Measurements from ENCODE around the gene GRIK4.

GRIK4 gene

DNA sequence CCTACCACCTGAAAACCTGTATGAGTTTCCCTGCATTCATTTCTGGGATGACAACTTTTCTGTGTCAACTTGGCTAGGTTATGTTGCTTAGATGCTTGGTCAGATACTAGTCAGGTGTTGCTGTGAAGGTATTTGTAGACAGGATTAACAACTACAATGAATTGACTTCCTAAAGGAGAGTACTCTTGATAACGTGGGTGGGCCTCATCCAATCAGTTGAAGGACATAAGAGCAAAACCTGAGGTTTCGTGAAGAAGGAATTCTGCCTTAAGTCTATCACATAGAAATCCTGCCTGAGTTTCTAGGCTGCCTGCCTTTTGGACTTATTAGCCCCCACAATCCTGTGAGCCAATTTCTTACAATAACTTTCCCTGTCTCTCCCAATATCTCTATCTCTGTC is 431.2 kb downstream of the GRIK4 start:
- no peak for TF ChIP-seq GATA3 (IDR thresholded peaks at IDR 0.05; ENCODE audit: low read depth, low read length)
- no peak for TF ChIP-seq GATA2 (IDR thresholded peaks at IDR 0.05; ENCODE audit: low read depth, low read length)

DNA sequence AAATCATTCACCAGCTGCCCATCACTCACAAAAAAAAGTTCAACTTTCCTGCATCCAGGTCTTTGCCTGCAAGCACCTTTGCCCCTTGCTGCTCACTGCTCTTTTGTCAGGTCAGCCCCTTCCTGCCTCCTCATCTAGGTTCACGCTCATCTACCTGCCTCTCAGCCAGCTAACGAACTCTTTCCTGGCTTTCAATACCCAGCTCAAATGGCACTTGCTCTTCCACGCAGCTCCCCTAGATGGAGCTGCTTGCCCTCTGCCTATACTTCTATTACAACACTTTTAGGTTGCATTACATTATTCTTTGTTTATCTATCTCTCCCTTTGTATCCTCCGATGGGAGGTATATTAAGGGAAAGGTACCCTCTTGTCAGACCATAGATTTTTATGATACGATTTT is 433.5 kb downstream of the GRIK4 start:
- no peak for TF ChIP-seq GATA2 (IDR thresholded peaks at IDR 0.05; ENCODE audit: low read depth, low read length)

DNA sequence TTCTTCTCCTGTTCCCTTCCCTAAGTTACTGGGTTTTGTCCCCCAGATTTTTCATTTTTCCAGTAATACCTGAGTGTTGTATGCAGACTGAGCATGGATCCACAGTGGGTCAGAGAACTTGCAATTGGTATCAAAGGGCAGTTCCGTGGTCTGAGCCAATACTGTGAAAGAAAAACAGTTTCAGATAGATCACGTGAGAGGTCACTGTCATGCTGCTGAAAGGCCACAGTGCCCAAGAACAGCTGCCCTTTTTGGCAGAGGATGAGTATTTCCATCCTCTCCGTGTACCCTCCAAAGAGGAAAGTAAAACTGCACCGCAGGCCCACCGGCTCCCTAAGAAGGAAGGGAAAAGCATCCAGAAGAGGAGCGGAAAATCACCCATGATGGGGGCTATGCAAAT is 439.3 kb downstream of the GRIK4 start:
- no peak for TF ChIP-seq GATA2 (IDR thresholded peaks at IDR 0.05; ENCODE audit: low read depth, low read length)
- TF ChIP-seq GATA3 (IDR thresholded peaks at IDR 0.05; ENCODE audit: low read depth, low read length) = no peak

DNA sequence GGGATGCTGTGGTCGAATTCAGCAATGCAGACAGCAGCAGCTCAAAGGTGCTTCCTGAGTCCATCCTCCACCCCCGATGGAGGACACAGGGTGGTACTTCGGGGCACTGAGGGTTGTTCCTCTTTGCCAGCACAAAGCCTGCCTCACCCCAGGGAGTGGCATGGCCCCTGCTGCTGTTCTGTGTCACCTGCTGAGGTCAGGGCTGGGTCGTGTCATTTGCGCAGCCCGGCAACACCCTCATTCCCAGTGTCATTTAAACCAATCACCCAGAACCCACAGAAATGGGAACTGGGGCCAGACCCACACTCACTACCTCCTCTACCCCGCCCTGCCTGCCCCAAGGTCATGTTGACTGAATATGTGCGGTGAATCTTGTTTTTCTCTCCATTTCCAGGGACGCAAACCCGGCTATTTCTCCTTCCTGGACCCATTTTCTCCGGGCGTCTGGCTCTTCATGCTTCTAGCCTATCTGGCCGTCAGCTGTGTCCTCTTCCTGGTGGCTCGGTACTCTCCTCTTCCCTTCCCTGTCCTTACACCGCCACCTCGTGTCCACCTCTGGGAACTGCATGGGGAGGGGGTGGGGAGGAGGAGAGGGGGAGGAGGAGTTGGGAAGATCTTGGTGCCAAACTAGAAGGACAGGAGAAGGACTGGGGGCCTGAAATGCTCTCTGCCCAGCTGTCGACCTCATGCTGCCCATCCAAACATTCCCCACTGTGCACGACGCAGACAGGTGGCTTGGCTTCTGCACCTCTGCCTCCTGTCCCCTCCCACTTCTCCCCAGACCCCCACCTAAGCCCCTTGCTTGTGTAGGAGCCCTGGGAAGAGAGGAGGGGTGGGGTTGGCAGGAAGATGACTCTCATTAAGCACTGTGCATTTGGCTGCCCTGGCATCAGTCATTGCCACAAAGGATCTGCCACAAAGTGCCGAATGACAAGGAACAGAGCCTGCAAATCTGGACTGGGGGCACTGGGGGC is 441.2 kb downstream of the GRIK4 start:
- TF ChIP-seq GATA2 (IDR thresholded peaks at IDR 0.05; ENCODE audit: low read depth, low read length) (no peak), GATA3 (IDR thresholded peaks at IDR 0.05; ENCODE audit: low read depth, low read length) (no peak)

DNA sequence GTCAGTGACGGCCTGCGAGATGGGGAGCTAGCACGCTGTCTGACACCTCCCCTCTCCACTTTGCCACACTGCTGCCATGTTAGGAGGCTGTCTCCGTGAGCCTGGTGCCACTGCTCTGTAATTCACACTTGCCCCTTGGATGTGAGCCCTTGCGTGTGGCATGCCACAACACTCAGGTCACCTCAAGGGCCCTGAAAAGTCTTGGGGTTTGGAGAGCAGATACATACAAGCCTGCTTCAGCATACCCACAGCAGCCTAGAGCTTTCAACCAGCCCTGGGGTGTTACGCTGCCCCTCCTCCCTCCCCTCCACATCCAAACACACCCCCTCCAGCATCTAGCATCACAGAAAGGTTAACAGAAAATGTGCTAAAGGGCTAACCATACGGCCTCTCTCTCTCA is 442.8 kb downstream of the GRIK4 start:
- no peak for TF ChIP-seq GATA3 (IDR thresholded peaks at IDR 0.05; ENCODE audit: low read depth, low read length)
- no peak for TF ChIP-seq GATA2 (IDR thresholded peaks at IDR 0.05; ENCODE audit: low read depth, low read length)

DNA sequence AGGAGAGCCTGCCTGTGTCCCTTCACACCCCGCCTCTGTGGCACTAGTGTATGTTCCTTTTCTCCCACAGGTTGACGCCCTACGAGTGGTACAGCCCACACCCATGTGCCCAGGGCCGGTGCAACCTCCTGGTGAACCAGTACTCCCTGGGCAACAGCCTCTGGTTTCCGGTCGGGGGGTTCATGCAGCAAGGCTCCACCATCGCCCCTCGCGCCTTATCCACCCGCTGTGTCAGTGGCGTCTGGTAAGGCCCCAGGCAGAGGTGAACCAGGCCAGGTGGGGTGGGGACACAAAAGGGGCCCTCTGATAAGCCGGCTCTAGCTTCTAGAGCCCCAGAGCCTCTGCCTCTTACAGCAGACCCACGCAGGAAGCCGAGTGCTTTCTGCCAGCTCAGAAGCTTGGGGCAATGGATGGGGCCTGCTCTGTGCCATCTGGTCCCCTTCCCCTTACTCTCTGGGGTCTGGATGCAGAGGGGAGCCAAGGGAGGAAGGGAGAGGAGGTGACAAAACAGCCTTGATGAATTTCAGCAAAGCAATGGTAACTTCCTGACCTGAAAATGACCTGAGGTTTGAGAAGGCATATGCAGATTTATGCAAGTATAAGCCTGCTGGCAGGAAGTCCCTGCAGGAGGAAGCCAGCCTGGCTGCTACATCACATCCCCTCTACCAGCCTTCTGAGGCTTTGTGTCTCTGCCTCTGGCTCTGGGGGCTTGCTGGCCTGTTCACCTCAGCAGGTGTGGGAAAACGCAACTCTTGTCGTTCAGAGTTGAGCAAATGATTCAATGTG is 445.4 kb downstream of the GRIK4 start:
- TF ChIP-seq GATA3 (IDR thresholded peaks at IDR 0.05; ENCODE audit: low read depth, low read length) = no peak

DNA sequence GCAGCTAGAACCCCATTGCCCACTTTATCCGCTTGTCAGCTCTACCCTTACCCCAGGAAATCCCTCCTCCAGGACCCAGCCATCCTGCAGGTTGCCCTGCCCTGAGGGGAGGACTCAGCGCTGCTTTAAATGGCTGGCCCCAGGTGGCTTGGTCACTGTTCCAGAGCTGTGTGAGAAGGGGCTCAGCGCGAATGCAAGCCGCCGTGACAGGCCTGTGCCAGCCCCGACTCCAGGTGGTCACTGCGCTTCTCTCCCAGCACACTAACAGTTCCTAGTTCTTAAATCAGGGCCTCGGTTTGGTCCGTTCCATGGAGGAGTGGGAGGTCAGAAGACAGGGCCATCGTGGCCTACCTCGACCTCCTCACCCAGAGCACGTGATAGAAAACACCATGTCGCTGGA is 446.6 kb downstream of the GRIK4 start:
- TF ChIP-seq GATA3 (IDR thresholded peaks at IDR 0.05; ENCODE audit: low read depth, low read length) = no peak
- no peak for TF ChIP-seq GATA2 (IDR thresholded peaks at IDR 0.05; ENCODE audit: low read depth, low read length)

DNA sequence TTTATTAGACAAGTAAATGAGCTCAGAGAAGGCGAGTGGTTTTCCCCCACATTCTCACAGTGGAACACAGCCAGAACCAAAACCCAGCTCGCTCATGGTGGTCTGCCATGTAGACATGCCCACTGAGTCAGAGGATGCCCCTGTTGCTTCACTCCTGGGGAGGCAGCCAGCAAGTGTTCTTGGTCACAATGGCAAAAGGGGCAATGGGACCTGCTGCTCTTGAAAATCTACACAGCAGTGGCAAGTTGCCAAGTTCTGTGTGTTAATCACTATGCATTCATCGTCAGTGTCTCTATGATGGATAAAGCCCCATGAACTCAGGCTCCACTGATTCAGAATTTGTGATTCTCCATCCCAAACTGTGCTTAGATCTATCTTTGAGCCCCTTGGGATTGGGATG is 447.6 kb downstream of the GRIK4 start:
- TF ChIP-seq GATA2 (IDR thresholded peaks at IDR 0.05; ENCODE audit: low read depth, low read length) (no peak), GATA3 (IDR thresholded peaks at IDR 0.05; ENCODE audit: low read depth, low read length) (no peak)

DNA sequence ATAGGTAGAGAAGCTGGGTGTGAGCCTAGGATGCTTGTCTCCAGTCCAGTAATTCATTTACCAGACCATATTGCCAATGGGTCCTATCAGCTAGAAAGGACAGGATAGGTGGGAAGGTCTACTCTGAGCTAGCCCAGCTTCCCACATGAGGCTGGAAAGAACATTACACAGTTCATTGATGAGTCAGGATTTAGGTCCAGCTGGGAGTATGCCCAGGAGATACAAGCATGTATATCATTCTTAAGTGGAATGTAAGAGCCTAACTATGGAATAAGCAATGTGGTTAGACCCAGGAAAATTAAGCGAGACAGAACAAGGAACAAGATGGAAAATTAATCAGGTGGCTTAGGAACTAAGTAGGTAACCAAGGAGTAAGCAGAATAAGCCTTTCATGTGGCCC is 453.3 kb downstream of the GRIK4 start:
- TF ChIP-seq GATA2 (IDR thresholded peaks at IDR 0.05; ENCODE audit: low read depth, low read length) = no peak
- TF ChIP-seq GATA3 (IDR thresholded peaks at IDR 0.05; ENCODE audit: low read depth, low read length) = no peak

DNA sequence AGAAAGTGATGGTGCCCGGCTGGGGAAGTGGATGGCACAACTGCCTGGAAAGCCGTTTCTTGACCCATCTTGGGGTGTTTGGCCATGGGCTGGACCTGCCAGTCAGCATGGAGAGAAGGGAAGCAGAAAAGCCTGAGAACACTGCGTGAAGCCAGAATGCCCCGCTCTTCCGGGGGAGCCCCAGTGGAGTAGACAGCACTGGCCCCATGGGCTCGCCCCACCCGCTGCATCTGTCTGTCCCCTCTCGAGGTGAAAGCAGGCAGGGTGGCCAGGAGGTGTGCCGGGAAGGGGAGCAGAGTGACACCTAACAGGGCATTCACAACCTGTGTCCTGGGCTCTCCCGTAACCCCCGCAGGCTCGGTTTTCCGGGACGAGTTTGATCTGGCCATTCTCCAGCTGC is 455.3 kb downstream of the GRIK4 start:
- TF ChIP-seq GATA3 (IDR thresholded peaks at IDR 0.05; ENCODE audit: low read depth, low read length) (no peak), GATA2 (IDR thresholded peaks at IDR 0.05; ENCODE audit: low read depth, low read length) (no peak)

DNA sequence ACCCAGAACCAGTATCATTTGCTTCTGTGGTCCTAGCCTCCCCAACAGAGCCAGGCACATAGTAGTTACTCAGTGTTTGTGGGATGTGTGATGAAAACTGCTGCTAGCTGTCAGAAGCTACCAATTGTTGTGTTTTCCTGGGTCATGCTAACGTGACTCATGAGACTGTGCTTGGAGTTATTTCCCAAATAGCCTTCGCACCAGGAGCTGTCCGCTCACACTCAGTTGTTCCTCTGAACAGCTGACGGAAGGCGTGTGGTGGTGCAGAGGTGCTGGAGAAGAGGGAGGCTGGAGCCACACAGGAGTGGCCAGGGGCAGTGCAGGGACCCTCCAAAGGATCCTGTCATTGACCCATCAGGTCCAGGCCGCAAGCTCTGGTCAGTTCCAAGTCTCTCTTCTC is 458.4 kb downstream of the GRIK4 start:
- TF ChIP-seq GATA3 (IDR thresholded peaks at IDR 0.05; ENCODE audit: low read depth, low read length) (no peak), GATA2 (IDR thresholded peaks at IDR 0.05; ENCODE audit: low read depth, low read length) (no peak)

DNA sequence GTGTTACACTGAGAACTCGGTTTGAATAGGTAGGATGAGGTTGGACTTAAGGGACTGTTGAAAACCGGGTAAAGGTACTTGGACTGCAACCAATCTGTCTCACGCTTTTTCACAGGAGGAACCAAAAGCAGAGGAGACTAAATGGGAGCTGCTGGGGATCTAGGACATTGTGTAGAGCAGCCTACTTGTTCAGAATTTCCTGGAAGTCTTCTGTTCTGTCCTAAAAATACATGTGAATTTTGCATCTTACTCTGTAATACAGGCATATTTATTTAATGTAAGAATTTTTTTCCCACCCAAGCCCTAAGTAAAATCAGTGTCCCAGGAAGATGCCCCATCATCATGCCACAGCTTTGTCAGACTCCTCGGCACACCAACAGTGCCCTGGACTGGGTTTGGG is 460.3 kb downstream of the GRIK4 start:
- TF ChIP-seq GATA3 (IDR thresholded peaks at IDR 0.05; ENCODE audit: low read depth, low read length) (no peak), GATA2 (IDR thresholded peaks at IDR 0.05; ENCODE audit: low read depth, low read length) (no peak)

DNA sequence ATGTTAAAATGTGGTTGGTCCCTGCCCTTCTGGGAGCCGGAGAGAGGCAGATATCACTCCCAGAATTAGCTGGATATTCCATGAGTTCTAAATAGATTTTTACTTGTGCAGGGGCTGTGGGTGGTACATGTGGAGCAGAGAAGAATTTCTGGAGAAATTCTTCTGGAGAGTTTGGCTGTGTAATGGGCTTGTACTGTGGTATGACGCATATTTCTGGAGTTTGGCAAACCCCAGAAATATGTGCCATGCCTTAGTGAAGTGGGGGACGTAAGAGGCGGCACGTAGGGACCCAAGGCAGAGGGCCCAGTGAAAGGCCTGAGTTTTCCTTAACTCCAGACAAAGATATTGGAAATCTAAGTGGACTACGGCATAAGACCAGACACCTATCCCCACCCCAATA is 461.1 kb downstream of the GRIK4 start:
- TF ChIP-seq GATA2 (IDR thresholded peaks at IDR 0.05; ENCODE audit: low read depth, low read length) (no peak), GATA3 (IDR thresholded peaks at IDR 0.05; ENCODE audit: low read depth, low read length) (no peak)

DNA sequence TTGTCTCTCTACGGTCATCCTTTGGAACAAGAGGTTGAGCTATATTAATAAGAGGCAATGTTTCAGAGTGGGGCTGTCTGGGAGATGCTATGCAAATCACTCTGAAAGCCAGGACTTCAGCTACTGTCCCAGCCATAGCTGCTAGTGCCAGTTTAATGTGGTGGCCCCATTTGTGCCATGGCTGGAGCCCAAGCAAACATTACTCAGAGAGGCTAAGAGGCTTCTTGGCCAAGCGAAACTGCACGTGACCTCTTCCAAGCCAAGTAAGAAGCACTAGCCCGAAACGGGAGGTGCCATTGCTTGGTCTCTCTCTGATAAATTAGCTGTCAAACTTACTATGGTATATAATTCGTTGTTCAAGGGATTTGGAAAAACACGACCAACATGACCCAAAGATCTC is 462.0 kb downstream of the GRIK4 start:
- no peak for TF ChIP-seq GATA3 (IDR thresholded peaks at IDR 0.05; ENCODE audit: low read depth, low read length)
- TF ChIP-seq GATA2 (IDR thresholded peaks at IDR 0.05; ENCODE audit: low read depth, low read length) = no peak

DNA sequence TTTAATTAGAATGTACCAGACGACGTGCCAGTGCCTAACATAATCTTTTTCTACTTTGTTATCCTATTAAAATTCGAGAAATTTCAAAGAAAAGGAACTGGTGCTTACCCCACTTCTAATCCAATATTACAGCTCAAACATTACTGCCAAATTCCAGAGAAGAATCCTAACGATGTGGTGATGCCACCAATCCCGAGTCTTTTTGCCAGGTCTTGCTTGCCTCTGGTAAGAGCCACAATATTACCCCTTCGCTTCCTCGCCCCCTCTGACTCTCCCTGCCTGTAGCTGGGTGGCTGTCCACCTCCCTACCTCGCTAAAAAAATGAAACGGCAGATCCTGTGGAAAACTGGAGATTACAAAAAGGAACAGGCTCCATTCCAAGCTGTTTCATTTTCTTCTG is 462.9 kb downstream of the GRIK4 start:
- TF ChIP-seq GATA3 (IDR thresholded peaks at IDR 0.05; ENCODE audit: low read depth, low read length) (no peak), GATA2 (IDR thresholded peaks at IDR 0.05; ENCODE audit: low read depth, low read length) (no peak)
